ENCODE data around the gene LHFPL6.

- TF ChIP-seq CTCF (IDR thresholded peaks at IDR 0.05), result no peak
- no peak for TF ChIP-seq POLR2A (IDR thresholded peaks at IDR 0.05)
Observed at GRCh38 chr13:39379118-39379517, 223.9 kb downstream of the LHFPL6 start.

All from Peyer's patch (tissue), 4 donors.